Stimulated activated naive CD8-positive, alpha-beta T cell treated with anti-CD3 and anti-CD28 coated beads, Interleukin-15, Interleukin-2, amounts not matched to agents 100 ng/mL and 50 ng/mL, for 24 hours (primary cell): ENCODE results near the gene GALNTL6.

ENCODE experiments used
- H3K27ac Mint-ChIP-seq: one replicate; pipeline ENCODE4 v1.8.0; 2021; ENCODE audit warnings: mild to moderate bottlenecking, mixed read lengths
- H3K27me3 Mint-ChIP-seq: one replicate; pipeline ENCODE4 v1.8.0; 2021; ENCODE audit warnings: mixed read lengths
- H3K36me3 Mint-ChIP-seq: one replicate; pipeline ENCODE4 v1.8.0; 2021; ENCODE audit warnings: low read depth, mixed read lengths
- H3K4me1 Mint-ChIP-seq: one replicate; pipeline ENCODE4 v1.8.0; 2021; ENCODE audit warnings: low read depth, mixed read lengths
- H3K4me3 Mint-ChIP-seq: one replicate; pipeline ENCODE4 v1.8.0; 2021; ENCODE audit warnings: mild to moderate bottlenecking, mixed read lengths
- H3K9me3 Mint-ChIP-seq: one replicate; pipeline ENCODE4 v1.8.0; 2021; ENCODE audit warnings: mixed read lengths

GALNTL6 gene

DNA sequence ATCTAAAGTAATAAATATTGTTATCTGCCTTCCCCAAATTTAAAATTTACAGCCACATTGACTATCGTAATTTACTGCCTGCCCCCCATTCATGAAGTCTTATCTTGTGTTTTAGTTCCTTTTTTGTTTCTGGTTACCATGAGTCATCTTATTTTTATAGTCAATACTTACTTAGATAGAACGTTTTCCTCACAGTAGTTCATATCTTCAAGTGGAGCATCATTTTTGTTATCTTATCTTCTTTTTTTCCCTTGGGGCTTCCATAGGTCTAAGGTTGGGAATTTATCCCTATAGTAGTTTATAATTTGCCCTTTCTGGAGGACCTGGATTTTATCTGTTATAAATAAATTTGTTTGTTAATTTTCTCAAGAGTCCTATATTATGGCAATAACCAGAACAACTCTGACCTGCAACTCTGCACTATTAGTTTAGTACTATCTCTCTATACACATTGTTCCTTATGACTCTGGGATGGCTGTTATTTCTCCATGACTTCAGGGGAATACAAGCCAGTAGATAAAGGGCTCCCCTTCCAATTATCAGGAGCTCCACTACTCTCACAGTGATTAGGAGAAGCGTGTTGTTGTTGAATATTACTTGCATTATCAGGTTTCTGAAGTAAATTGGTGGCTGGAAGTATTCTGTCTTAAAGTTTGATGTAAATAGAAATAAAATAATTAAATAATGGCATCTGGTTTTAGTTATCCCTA lies 330.6 kb downstream of the GALNTL6 start:
- Mint-ChIP-seq H3K36me3 (no peaks in the 10 kb centered on the region), H3K9me3 (no peaks in the 10 kb centered on the region), H3K4me1 (no peaks in the 10 kb centered on the region), H3K4me3 (no peak overlapping the region), H3K27ac (no peak overlapping the region), H3K27me3 (no peaks in the 10 kb centered on the region)

DNA sequence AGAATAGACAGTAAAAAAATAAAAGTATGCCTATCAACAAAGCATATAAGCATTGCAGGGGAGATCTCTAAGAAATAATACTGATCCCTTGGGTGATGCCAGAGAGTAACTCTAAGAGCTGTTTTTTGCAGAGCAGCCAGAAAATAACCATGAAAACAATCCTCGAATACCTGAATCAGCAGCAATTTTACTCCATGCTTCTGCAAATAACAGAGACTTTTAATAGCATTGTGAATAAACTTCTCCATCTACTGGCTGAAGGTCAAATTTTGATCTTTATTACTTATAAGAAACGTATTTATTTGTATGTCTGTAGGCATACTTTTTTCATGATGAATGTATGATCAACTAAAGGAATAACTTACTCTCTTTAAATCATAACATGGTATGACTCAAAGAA lies 334.5 kb downstream of the GALNTL6 start:
- Mint-ChIP-seq H3K36me3 (no peaks in the 10 kb centered on the region), H3K9me3 (peaks cover 6% of the 10 kb centered on the region), H3K27me3 (no peaks in the 10 kb centered on the region), H3K4me3 (no peak overlapping the region), H3K27ac (no peak overlapping the region), H3K4me1 (no peaks in the 10 kb centered on the region)

DNA sequence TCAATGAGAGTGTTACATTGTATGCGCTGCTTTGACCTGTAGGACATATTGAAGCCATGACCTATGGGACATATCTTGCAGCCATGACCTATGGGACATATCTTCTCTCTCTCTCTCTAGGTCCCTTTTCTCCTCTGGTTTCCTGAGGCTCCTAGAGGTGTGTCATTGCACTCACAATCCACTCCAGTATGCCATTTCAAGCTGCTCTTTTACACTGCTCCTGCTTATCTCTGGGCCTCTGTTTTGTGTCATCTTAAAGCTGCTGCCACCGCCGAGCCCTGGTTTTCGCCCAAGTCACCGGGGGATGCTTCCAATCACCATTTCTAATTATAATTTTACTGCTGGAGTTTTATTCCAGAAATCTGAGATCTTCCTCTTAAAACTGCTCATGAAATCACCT lies 336.1 kb downstream of the GALNTL6 start:
- no peaks in the 10 kb centered on the region for H3K4me1 Mint-ChIP-seq
- peaks cover 6% of the 10 kb centered on the region for H3K9me3 Mint-ChIP-seq
- no peak overlapping the region for H3K27ac Mint-ChIP-seq
- H3K4me3 Mint-ChIP-seq, result no peak overlapping the region
- H3K36me3 Mint-ChIP-seq, result no peaks in the 10 kb centered on the region
- no peaks in the 10 kb centered on the region for H3K27me3 Mint-ChIP-seq

DNA sequence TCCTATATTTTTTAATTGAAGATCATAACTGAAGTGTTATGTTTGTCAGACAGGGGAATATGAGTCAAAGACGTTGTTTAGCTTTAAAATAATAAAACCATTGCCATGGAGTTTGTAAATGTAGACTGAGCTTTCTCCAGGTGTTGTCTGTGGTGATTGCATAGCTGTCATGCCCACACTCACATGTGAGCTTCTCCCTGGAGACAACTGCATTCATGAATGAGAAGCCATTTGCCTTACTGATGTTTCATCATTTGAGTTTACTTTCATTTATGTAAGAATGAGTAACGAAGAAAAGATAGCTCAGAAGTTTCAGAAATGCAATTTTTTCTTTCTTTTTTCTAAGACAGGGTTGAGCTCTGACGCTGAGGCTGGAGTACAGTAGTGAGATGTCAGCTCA lies 339.1 kb downstream of the GALNTL6 start:
- no peak overlapping the region for H3K4me3 Mint-ChIP-seq
- H3K36me3 Mint-ChIP-seq, result no peaks in the 10 kb centered on the region
- no peaks in the 10 kb centered on the region for H3K27me3 Mint-ChIP-seq
- H3K27ac Mint-ChIP-seq, result no peak overlapping the region
- H3K4me1 Mint-ChIP-seq, result no peaks in the 10 kb centered on the region
- peaks cover 6% of the 10 kb centered on the region for H3K9me3 Mint-ChIP-seq

DNA sequence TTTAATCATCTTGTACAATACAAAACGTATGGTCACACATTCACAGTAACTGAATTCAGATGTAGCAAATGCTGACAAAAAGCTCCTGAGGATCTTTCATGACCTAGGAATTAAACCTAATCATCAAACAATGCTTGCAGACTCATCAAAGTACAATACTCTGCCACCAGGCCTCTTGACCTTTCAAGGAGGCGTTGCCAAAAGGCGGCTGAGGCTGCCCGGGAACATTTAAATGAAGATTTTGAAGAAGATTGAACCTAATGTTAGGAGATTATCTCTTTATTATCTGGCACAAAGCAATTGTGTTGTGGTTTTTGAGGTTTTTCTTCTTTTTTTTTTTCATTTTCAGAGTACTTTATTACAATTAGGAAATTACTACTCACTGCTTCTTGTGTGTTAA lies 340.5 kb downstream of the GALNTL6 start:
- no peaks in the 10 kb centered on the region for H3K4me1 Mint-ChIP-seq

DNA sequence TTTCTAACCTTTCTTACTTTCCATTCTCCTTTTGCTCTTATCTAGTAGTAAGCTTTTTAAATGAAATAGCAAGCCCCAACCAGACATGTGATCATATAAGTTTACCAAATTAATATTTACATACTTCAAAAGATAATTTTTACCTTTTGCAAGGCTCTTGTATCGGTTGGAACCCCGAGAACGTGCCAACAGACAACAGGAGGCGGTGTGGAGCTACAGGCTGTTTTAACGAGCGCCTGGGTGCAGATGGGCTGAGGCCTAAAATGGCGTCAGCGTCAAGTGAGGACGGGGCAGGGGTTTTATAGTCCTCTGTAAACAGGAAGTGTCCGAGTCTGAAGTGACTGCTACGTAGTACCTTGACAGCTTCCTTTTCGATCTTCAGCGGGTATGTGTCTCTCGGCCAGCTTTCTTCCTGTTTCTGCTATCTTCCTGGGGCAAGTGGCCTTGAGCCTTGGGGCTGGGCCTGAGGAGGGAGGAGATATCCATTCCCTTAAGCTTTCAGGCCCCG lies 342.7 kb downstream of the GALNTL6 start:
- Mint-ChIP-seq H3K9me3 (no peaks in the 10 kb centered on the region), H3K36me3 (no peaks in the 10 kb centered on the region), H3K4me3 (no peak overlapping the region), H3K4me1 (no peaks in the 10 kb centered on the region), H3K27me3 (no peaks in the 10 kb centered on the region), H3K27ac (no peak overlapping the region)

More for the DNA sequence above, 340.5 kb downstream of the GALNTL6 start:
- Mint-ChIP-seq H3K4me3 (no peak overlapping the region), H3K27me3 (no peaks in the 10 kb centered on the region), H3K36me3 (no peaks in the 10 kb centered on the region), H3K9me3 (peaks cover 6% of the 10 kb centered on the region), H3K27ac (no peak overlapping the region)

DNA sequence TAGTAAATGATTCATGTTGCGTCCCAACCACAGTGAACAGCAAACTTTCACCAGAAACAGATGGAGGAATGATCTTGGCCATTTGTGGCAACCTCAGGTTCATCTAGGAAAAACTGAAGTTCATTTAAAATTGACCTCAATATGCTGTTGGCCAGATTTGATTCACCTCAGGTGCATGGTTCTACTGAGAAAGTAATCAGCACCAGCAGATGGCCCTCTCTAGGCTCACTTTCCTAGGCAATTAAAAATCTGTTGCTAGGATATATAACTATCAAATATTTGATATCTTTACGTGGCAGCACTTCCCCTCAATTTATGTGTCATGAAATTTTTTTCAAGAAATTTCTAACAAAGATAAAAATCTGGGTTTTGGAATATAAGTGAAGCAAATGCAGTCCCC lies 344.7 kb downstream of the GALNTL6 start:
- Mint-ChIP-seq H3K4me3 (no peak overlapping the region), H3K4me1 (no peaks in the 10 kb centered on the region), H3K9me3 (peaks cover 6% of the 10 kb centered on the region), H3K27me3 (no peaks in the 10 kb centered on the region), H3K36me3 (no peaks in the 10 kb centered on the region), H3K27ac (no peak overlapping the region)

DNA sequence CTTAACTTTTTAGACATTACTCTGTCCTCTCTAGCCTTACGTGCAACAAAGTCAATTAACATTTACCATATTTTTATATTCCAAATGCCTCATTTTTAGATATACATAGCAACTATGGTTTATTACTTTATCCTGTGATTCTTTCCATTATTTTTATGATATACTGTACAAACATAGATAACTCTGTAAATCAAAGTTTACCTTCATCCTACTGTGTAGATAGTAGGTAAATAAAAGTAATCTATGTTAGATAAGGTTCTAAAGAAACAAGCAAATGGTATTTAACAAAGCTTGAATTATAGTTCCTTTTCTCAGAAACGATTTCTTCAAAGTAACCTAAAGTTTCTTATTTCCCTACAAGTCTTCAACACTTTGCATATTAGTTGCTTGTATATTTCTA lies 350.0 kb downstream of the GALNTL6 start:
- Mint-ChIP-seq H3K9me3 (peaks cover 12% of the 10 kb centered on the region), H3K27me3 (no peaks in the 10 kb centered on the region), H3K4me1 (no peaks in the 10 kb centered on the region), H3K36me3 (no peaks in the 10 kb centered on the region), H3K4me3 (no peak overlapping the region), H3K27ac (no peak overlapping the region)

DNA sequence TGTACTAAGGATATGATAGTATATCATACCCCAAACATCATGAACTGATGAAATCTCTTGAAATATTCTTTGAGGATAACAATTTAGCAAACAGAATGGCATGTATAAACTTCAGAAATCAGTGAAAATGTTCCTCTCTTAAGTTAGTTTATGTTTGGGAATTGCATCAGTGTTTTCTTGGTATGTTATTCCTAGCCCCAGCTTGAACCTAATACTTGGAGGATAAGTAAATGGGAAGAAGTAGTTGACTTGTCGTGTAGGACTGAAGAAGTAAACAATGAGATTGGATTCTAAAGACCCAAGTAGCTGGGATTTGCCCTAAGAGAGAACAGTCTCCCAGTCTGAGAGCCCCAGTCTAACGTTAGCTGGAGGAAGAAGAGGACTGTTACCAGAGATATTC lies 355.7 kb downstream of the GALNTL6 start:
- H3K4me1 Mint-ChIP-seq, result no peaks in the 10 kb centered on the region
- H3K4me3 Mint-ChIP-seq, result no peak overlapping the region
- H3K36me3 Mint-ChIP-seq, result no peaks in the 10 kb centered on the region
- H3K27me3 Mint-ChIP-seq, result no peaks in the 10 kb centered on the region
- H3K27ac Mint-ChIP-seq, result no peak overlapping the region
- peaks cover 10% of the 10 kb centered on the region for H3K9me3 Mint-ChIP-seq

DNA sequence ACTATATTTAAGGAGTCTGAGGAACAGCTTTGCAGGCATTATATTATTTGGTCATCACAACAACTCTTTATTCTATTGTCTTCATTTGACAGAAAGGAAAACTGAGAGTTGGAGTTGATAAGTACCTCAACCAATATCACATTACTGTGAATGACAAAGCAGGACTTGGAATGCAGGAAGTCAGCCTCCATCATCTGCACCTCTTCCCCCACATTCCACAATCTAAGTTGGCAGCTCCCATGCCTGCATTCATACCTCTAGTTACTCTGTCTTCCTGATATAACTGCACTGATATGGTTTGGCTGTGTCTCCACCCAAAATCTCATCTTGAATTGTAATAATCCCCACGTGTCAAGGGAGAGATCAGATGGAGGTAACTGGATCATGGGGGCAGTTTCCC lies 356.7 kb downstream of the GALNTL6 start:
- no peaks in the 10 kb centered on the region for H3K27me3 Mint-ChIP-seq
- no peaks in the 10 kb centered on the region for H3K4me1 Mint-ChIP-seq
- H3K4me3 Mint-ChIP-seq, result no peak overlapping the region
- peaks cover 10% of the 10 kb centered on the region for H3K9me3 Mint-ChIP-seq
- no peaks in the 10 kb centered on the region for H3K36me3 Mint-ChIP-seq
- no peak overlapping the region for H3K27ac Mint-ChIP-seq

DNA sequence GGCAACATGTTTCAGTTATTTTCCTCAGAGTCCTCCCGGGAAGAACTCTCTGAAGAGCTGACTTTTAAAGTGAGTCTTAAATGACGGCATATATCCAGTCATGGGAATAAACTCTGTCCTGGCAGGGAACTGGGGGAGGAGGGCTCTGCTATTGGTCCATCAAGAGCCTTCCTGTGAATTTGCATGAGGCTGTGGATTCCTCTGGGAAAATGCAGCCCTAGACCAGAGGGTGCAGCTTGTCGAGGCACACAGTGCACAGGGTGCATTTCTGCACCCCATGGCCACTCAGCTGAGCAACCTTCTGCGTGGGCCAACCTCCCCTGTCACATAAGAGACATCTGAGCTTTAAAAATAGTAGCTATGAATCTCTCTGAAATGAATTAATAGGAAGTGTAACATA lies 360.0 kb downstream of the GALNTL6 start:
- peaks cover 4% of the 10 kb centered on the region for H3K9me3 Mint-ChIP-seq
- H3K4me1 Mint-ChIP-seq, result no peaks in the 10 kb centered on the region
- H3K27ac Mint-ChIP-seq, result no peak overlapping the region
- H3K36me3 Mint-ChIP-seq, result no peaks in the 10 kb centered on the region
- no peak overlapping the region for H3K4me3 Mint-ChIP-seq
- no peaks in the 10 kb centered on the region for H3K27me3 Mint-ChIP-seq

DNA sequence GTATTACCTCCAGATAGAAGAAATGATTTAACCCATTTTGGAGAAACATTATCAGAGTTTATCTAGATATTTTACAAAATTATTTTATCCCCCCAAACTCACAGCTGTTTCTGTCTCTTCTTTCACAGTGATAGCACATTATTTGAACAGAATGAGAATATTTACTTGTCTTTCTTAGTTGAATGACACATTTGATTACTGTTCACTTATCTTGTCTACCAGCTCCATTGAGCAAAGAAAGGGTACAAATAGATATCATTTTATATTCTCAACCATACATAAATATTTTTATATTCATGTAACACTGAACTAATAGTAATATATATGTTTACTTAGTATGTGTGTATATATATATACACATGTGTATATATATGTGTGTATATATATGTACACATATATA lies 364.2 kb downstream of the GALNTL6 start:
- Mint-ChIP-seq H3K9me3 (no peaks in the 10 kb centered on the region), H3K4me1 (no peaks in the 10 kb centered on the region), H3K36me3 (no peaks in the 10 kb centered on the region), H3K4me3 (no peak overlapping the region), H3K27ac (no peak overlapping the region), H3K27me3 (no peaks in the 10 kb centered on the region)

DNA sequence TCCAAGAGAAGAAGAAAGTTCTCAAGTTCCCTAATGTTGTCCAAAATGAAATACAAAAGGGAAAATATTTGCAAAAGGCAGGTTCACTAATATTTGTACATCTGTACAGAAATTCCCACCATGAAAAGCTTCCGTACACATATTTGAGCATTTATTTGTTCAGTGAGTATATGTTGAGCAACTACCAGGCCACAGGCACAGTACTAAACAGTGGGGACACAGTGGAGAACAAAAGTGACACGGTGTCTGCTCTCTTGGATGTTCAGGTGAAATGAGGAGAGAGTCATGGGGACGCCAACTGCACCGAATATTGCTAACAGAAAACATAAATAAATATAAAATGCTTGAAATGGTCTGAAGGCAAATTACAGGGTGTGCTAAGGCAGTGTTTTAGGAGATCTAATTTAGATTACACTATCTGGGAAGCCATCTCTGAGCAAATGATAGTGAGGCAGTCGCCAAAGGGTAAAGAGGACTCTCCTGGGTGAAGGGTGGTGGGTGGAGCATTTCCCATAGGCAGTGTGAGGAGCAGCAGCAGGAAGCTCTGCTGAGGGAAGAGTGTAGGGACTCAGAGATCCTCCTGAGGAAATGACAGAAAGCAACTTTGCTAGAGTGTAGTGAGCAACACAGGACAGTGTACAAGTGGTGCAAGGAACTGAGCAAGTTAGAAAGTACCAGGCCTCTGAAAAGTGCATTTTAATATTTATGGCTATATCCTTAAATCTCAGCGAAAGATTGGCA lies 375.2 kb downstream of the GALNTL6 start:
- Mint-ChIP-seq H3K27me3 (no peaks in the 10 kb centered on the region), H3K4me1 (no peaks in the 10 kb centered on the region), H3K9me3 (peaks cover 4% of the 10 kb centered on the region), H3K4me3 (no peak overlapping the region), H3K36me3 (no peaks in the 10 kb centered on the region), H3K27ac (no peak overlapping the region)

DNA sequence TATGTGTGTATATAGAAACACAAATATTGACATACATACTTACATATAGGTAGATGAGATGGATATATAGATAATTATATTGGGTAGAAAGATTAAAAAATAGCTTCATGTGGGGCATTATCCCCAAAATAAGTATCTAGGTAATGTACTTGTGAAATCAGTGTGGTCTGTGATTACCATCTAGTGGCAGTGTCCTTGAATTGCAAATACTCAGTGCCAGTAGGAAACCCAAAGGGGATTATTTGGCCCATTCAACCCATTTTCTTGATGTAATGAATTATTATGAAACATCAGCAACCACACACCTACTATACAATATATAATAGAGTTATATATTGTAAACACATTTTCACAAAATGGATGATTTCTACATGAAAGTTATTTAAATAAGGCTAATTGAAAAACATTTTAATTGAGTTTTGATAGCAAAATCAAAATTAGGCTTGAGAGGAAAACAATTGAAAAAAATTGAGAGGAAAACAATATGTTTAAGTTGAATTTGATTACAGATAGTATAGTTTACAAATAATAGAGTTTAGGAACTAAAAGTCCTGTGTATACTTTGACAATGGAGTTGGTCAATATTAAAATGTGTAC lies 389.4 kb downstream of the GALNTL6 start:
- H3K27me3 Mint-ChIP-seq, result no peaks in the 10 kb centered on the region
- H3K9me3 Mint-ChIP-seq, result peaks cover 5% of the 10 kb centered on the region
- H3K27ac Mint-ChIP-seq, result no peak overlapping the region
- H3K4me1 Mint-ChIP-seq, result no peaks in the 10 kb centered on the region
- H3K36me3 Mint-ChIP-seq, result no peaks in the 10 kb centered on the region
- H3K4me3 Mint-ChIP-seq, result no peak overlapping the region

DNA sequence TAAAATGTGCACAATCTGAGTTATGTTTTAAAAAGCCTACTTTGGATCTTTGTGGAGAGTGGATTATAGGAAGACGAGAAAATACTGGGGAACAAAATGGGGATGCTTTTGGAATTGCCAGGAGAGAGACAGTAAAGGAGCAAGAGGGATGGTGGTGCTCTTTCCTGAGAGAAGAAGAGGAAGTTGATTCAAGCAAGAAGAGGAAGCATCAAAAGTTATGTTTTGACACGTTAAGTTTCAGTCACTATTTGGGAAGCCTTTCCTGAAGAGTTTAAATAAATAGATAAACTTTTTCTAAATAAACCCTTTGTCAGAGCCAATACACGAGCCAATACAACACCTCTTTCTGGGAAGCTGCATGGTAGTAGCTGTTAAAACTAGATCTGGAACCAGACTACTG lies 394.1 kb downstream of the GALNTL6 start:
- Mint-ChIP-seq H3K4me1 (no peaks in the 10 kb centered on the region), H3K9me3 (peaks cover 5% of the 10 kb centered on the region), H3K27ac (no peak overlapping the region)

More for the DNA sequence above, 394.1 kb downstream of the GALNTL6 start:
- Mint-ChIP-seq H3K4me3 (no peak overlapping the region), H3K36me3 (no peaks in the 10 kb centered on the region), H3K27me3 (no peaks in the 10 kb centered on the region)
